ENCODE measurements around the gene LIN37. TPM values are rescaled to one million over a fixed set of nuclear protein-coding genes. Genes with fewer than 3 reads are reported as not detected.

The LIN37 gene
- total RNA-seq, 1 donor: 13.8 TPM

DNA sequence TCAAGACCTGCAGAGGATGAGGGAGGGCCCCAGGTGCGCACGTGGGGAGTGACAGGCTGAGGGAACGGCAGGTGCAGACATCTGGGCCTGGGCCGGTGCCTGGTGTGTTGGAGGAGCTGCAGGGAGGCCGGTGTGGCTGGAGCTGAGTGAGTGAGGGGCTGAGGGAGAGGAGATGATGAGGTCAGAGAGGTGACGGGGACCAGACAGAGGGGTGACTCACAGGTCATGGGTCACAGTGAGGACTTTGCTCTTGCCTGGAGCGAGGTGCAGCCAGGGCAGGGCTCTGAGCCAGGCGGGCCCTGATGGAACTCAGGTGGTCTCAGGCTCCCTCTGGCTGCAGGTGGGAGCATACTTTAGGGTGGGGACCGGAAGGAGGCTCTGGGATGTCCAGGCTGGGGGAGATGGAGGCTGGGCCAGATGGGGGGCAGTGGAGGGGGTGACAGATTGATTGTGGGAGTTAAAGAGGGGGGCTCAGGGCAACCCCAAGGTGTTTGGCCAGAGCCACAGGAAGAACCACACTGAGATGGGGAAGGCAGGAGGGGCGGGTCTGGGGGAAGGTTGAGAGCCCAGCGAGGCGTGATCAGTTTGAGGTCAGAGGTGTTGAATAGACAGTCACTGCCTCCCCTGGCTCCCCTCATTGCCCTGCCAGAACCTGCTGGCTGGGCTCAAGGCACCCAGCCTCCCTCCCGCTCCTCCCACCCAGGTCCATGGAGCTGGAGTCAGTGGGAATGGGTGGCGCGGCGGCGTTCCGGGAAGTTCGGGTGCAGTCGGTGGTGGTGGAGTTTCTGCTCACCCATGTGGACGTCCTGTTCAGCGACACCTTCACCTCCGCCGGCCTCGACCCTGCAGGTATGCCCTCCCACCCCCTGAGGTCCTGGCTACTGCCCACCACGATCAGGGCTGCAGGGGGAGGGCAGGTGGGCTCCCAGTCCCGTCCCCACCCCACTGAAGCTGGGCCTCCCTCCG is 35.4 kb downstream of the LIN37 start:
- H3K4me3 ChIP-seq (ENCODE audit: low read depth, low read length): no peak overlapping the region
- DNase-seq (ENCODE audit: low read depth): no peak
- TF ChIP-seq CTCF (IDR thresholded peaks at IDR 0.05; ENCODE audit: insufficient read depth, low read depth, low read length): no peak

DNA sequence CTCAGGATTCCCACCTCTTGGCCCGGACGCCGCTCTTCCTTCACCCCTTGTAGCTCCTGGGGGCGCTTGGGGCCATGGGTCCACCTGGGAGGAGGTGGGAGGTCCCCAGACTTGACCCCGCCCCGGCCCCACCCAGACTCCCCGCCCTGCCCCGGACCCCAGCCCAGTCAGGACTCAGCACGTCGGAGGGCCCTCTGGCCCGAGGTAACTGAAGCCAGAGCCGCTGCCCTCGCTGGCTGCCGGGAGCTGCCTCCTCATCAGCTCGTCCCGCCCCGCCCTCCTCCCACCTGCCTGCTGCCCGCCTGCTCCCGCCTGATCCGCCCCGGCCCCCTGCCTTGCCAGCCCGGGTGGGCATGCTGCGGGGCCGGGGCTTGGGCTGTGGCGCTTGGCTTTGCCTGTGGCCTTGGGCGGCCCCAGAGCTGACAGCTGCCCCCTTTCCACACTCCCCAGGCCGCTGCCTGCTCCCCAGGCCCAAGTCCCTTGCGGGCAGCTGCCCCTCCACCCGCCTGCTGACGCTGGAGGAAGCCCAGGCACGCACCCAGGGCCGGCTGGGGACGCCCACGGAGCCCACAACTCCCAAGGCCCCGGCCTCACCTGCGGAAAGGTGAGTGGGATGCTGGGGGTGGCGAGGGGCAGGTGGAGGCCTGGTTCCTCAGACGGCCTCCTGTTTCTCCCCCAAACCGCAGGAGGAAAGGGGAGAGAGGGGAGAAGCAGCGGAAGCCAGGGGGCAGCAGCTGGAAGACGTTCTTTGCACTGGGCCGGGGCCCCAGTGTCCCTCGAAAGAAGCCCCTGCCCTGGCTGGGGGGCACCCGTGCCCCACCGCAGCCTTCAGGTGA is 36.3 kb downstream of the LIN37 start:
- no peak for TF ChIP-seq CTCF (IDR thresholded peaks at IDR 0.05; ENCODE audit: insufficient read depth, low read depth, low read length)
- DNase-seq (ENCODE audit: low read depth): no peak
- no peak overlapping the region for H3K4me3 ChIP-seq (ENCODE audit: low read depth, low read length)

DNA sequence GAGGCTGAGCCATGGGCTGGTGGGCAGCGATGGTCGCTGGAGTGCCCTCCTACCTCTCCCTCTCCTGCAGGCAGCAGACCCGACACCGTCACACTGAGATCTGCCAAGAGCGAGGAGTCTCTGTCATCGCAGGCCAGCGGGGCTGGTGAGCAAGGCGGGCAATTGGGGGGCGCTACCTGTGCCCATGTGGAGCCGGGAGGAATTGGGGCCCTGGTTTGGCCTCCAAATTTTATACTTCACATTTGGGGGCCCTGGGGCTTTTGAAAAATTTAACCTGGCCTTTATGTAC is 36.9 kb downstream of the LIN37 start:
- H3K4me3 ChIP-seq (ENCODE audit: low read depth, low read length): no peak overlapping the region
- DNase-seq (ENCODE audit: low read depth): no peak
- no peak for TF ChIP-seq CTCF (IDR thresholded peaks at IDR 0.05; ENCODE audit: insufficient read depth, low read depth, low read length)

- no peak for DNase-seq (ENCODE audit: low read depth)
- no peak overlapping the region for H3K4me3 ChIP-seq (ENCODE audit: low read depth, low read length)
- TF ChIP-seq CTCF (IDR thresholded peaks at IDR 0.05; ENCODE audit: insufficient read depth, low read depth, low read length): no peak
These were observed 38.2 kb downstream of the LIN37 start for GRCh38 chr19:35786299-35787160.

GRCh38 chr19:35787227-35787799 is 38.9 kb downstream of the LIN37 start:
- no peak for DNase-seq (ENCODE audit: low read depth)
- TF ChIP-seq CTCF (IDR thresholded peaks at IDR 0.05; ENCODE audit: insufficient read depth, low read depth, low read length): no peak
- no peak overlapping the region for H3K4me3 ChIP-seq (ENCODE audit: low read depth, low read length)
